Vagina (tissue), 2 donors: ENCODE data around the gene NCK1. TPM values are rescaled to one million over a fixed set of nuclear protein-coding genes. Genes with fewer than 3 reads are reported as not detected.

Experiments
- DNase-seq, 2 donors: peaks; one replicate each; pipeline ENCODE4 v3.0.0-alpha.2; 2017; ENCODE audit errors: extremely low spot score in 2 of 2
- H3K27ac ChIP-seq: fragments of 200-600 bp; sonication (generic); one replicate; pipeline ENCODE4 v1.5.1; 2019
- H3K27me3 ChIP-seq: fragments of 200-600 bp; sonication (generic); one replicate; pipeline ENCODE4 v1.5.1; 2019
- H3K36me3 ChIP-seq, 2 donors: fragments of 200-600 bp; sonication (generic); one replicate each; pipeline ENCODE4 v1.5.1; 2017 to 2019
- H3K4me1 ChIP-seq: fragments of 200-600 bp; sonication (generic); one replicate; pipeline ENCODE4 v1.5.1; 2019
- H3K4me3 ChIP-seq, 2 donors: fragments of 200-600 bp; sonication (generic); 1 replicate in 1 of 2; 2 replicates in 1 of 2; pipeline ENCODE4 v1.5.1; 2016 to 2019
- H3K9me3 ChIP-seq: fragments of 200-600 bp; sonication (generic); one replicate; pipeline ENCODE4 v1.5.1; 2019
- CTCF ChIP-seq, 3 experiments: fragments of 450-650 bp in 2 of 3; fragments of 200-600 bp in 1 of 3; sonication (generic) in 1 of 3; IDR thresholded peaks; one replicate each; pipeline ENCODE4 v1.5.1; 2017 to 2019; ENCODE audit warnings: antibody characterized with exemption in 3 of 3, mild to moderate bottlenecking in 2 of 3, moderate library complexity in 2 of 3
- POLR2A ChIP-seq, 2 donors: fragments of 450-650 bp; IDR thresholded peaks; one replicate each; pipeline ENCODE4 v1.6.1; 2017; ENCODE audit warnings: antibody characterized with exemption in 2 of 2, mild to moderate bottlenecking in 2 of 2, moderate library complexity in 2 of 2
- POLR2AphosphoS5 ChIP-seq, 2 donors: sonication (generic); formaldehyde crosslinking; IDR thresholded peaks; one replicate each; pipeline ENCODE4 v1.9.0; 2017; ENCODE audit warnings: antibody characterized with exemption in 2 of 2, mild to moderate bottlenecking in 2 of 2, low read depth in 1 of 2; ENCODE audit not compliant: insufficient read depth in 1 of 2
- intact Hi-C: fragments of 100-400 bp; cut with DNase I; formaldehyde crosslinking; loops from one replicate; pipeline ENCODE4 v1.15.1; 2023
- total RNA-seq: library from RNA; depleted of rRNA; stranded (reverse); fragments of >200 nt; gene quantifications from one replicate; pipeline ENCODE4 v1.2.3, GENCODE V29; 2016

Gene NCK1
- total RNA-seq, 1 donor from 2014 or later, result 45.7 TPM

GRCh38 chr3:136882571-136882970 lies 20.6 kb downstream of the NCK1 start:
- no peak overlapping the region for H3K27ac ChIP-seq
- TF ChIP-seq POLR2A (IDR thresholded peaks at IDR 0.05), result no peak

GRCh38 chr3:136883967-136884720 lies 22.1 kb downstream of the NCK1 start:
- Histone ChIP-seq H3K4me3 (no peak overlapping the region), H3K27ac (no peak overlapping the region), H3K4me1 (peaks cover 26% of the 10 kb centered on the region), H3K27me3 (no peaks in the 10 kb centered on the region), H3K36me3 (no peaks in the 10 kb centered on the region), H3K9me3 (no peaks in the 10 kb centered on the region)
- intact Hi-C loops, result no loop called here
- TF ChIP-seq CTCF (IDR thresholded peaks at IDR 0.05) (no peak), POLR2A (IDR thresholded peaks at IDR 0.05) (no peak)
- no peak for DNase-seq

More at GRCh38 chr3:136882571-136882970, 20.6 kb downstream of the NCK1 start:
- H3K9me3 ChIP-seq, result no peaks in the 10 kb centered on the region
- H3K4me1 ChIP-seq, result peaks cover 26% of the 10 kb centered on the region
- H3K36me3 ChIP-seq, result no peaks in the 10 kb centered on the region
- no peaks in the 10 kb centered on the region for H3K27me3 ChIP-seq
- no peak overlapping the region for H3K4me3 ChIP-seq
- DNase-seq, result no peak
- intact Hi-C loops, result no loop called here

- Histone ChIP-seq H3K4me3 (no peak overlapping the region), H3K9me3 (no peaks in the 10 kb centered on the region), H3K36me3 (no peaks in the 10 kb centered on the region), H3K4me1 (peaks cover 26% of the 10 kb centered on the region), H3K27ac (no peak overlapping the region), H3K27me3 (no peaks in the 10 kb centered on the region)
- no peak for DNase-seq
- no peak for TF ChIP-seq CTCF (IDR thresholded peaks at IDR 0.05)
- TF ChIP-seq POLR2AphosphoS5 (IDR thresholded peaks at IDR 0.05; ENCODE audit: insufficient read depth in 1 of 2, low read depth in 1 of 2), result no peak
- no peak for TF ChIP-seq POLR2A (IDR thresholded peaks at IDR 0.05)
- intact Hi-C loops, result no loop called here
These were observed 23.6 kb downstream of the NCK1 start for GRCh38 chr3:136885357-136886213.

- intact Hi-C loops, result no loop called here
- H3K27ac ChIP-seq, result no peak overlapping the region
- H3K36me3 ChIP-seq, result no peaks in the 10 kb centered on the region
- TF ChIP-seq POLR2A (IDR thresholded peaks at IDR 0.05), result no peak
- no peak for TF ChIP-seq CTCF (IDR thresholded peaks at IDR 0.05)
- TF ChIP-seq POLR2AphosphoS5 (IDR thresholded peaks at IDR 0.05; ENCODE audit: insufficient read depth in 1 of 2, low read depth in 1 of 2), result no peak
- DNase-seq, result no peak
- H3K9me3 ChIP-seq, result no peaks in the 10 kb centered on the region
- H3K4me1 ChIP-seq, result peaks cover 25% of the 10 kb centered on the region
- no peaks in the 10 kb centered on the region for H3K27me3 ChIP-seq
- H3K4me3 ChIP-seq, result no peak overlapping the region
These were observed 27.9 kb downstream of the NCK1 start for GRCh38 chr3:136889947-136890346.

GRCh38 chr3:136891934-136892855 lies 30.2 kb downstream of the NCK1 start:
- H3K27ac ChIP-seq, result no peak overlapping the region
- H3K4me1 ChIP-seq, result peaks cover 17% of the 10 kb centered on the region
- H3K4me3 ChIP-seq, result no peak overlapping the region
- no peak for TF ChIP-seq POLR2AphosphoS5 (IDR thresholded peaks at IDR 0.05; ENCODE audit: insufficient read depth in 1 of 2, low read depth in 1 of 2)
- TF ChIP-seq CTCF (IDR thresholded peaks at IDR 0.05), result no peak
- no peak for TF ChIP-seq POLR2A (IDR thresholded peaks at IDR 0.05)
- intact Hi-C loops, result no loop called here
- no peaks in the 10 kb centered on the region for H3K36me3 ChIP-seq
- DNase-seq, result no peak
- no peaks in the 10 kb centered on the region for H3K9me3 ChIP-seq
- H3K27me3 ChIP-seq, result no peaks in the 10 kb centered on the region
